Ecto neural progenitor cell (in vitro differentiated cells): ENCODE data around the gene IFRD1.
"Not testable (repeated sequence)": the region's sequence is repeated elsewhere in the genome, so short reads cannot be mapped to it uniquely, and the experiment has no call there.

Source experiments
- DNase-seq: peaks from one replicate; pipeline ENCODE4 v3.0.0-alpha.2; 2018; ENCODE audit warnings: low spot score

Gene IFRD1

DNA sequence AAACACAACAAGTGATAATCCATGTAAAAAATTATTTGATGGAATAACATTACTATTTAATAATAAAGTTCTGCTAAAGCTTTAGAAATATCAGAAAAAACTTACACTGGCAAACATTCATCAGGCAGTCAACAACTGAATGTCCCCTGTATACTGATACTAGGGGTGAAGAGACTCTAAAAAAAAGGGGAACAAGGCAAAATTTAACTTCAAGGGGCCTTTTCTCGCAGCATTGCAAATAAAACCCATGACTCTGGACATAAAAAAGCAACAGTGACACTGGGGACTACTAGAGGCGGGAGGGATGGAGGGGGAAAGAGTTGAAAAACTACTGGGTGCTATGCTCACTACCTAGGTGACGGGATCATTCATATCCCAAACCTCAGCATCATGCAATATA lies 5.8 kb upstream of the IFRD1 start:
- DNase-seq, result no peak

DNA sequence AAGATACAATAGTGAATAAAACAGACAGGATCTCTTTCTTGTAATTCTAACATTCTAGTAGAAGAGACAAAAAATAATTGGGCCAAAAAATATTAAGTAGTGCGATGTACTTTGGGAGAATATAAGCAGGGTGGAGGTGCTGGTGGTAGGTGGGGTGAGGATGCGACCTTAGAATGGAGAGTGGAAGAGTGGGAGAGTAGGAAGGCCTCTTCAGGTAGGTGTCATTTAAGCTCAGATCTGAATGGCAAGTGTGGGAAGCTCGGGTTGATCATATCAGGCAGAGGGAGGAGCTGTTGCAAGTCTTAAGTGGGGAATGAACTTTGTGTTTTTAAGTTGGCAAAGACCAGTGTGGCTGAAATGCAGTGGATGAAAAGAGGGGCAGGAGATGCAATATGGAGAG lies 3.8 kb upstream of the IFRD1 start:
- DNase-seq, result no peak

DNA sequence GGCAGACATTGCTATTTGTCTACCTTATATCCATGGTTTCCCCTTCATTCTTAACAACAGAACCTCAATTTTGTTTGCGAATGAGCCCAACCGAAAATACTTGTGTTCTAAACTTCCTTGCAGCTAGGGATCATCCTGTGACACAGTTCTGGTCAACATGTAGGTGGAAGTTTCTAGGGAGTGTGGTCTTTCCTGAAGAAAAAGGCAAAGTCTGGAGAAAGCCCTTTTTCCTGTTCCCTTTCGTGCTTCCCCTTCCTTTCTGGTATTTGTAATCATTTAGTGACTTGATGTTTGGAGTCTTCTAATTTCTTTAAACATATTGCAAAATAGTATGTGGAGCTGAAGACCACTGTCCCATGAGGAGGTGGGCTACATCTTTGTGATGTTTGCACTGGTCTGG lies 2.9 kb upstream of the IFRD1 start:
- DNase-seq, result no peak

DNA sequence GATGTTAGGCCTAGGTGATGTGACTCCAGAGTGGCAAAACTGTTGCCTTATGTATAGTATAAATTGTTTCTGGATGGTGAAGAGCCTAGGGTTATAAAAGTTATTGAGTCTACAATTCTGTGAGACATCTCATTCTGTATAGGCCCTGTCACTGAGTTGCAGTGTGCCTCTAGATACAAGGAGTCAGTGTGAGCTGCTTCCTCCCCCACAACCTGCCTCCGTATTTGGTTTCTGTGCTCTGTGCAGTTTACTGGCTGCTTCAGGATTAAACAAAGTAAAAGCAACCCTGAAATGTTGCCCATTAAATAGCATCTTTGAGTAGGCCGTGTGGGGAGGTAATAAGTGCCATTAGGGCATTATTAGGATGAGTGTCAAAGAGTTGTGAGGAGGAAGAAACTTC lies 1.9 kb upstream of the IFRD1 start:
- no peak for DNase-seq

DNA sequence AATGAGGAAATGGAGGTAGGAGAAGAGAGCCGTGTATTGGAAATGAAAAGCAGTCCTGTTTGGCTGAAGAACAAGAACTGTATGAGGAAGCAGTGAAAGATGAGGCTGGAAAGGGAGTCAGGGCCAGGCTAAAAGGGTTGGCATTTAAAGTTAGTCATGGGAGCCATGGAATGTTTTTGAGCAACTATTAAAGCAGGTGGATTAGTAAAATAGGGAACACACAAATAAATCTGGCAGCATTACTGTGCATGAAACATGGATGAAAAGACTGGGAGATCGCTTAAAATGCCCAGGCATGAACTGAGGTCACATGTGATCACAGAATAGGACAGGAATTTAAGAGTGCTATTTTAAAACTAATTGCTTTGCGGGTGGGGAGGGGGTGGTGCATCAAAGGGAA lies 1.4 kb upstream of the IFRD1 start:
- DNase-seq, result no peak

DNA sequence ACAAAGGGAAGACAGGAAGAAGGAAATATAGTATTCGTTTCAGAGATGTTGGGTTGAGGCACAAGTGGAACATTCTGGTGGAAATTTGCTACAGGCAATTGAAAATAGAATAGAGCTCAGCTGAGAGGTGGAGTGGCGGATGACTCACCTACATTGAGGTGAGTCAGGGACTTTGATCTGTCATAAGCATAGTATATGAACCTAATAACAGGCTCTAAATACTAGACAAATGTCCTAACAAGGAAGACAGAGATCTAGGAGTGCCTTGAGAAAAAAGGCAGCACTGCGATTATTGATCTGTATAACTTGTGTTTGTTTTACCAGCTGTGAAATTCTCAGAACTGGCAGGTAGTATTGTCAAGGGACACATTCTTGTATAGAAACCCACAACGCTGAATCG lies 907 bp upstream of the IFRD1 start:
- no peak for DNase-seq

DNA sequence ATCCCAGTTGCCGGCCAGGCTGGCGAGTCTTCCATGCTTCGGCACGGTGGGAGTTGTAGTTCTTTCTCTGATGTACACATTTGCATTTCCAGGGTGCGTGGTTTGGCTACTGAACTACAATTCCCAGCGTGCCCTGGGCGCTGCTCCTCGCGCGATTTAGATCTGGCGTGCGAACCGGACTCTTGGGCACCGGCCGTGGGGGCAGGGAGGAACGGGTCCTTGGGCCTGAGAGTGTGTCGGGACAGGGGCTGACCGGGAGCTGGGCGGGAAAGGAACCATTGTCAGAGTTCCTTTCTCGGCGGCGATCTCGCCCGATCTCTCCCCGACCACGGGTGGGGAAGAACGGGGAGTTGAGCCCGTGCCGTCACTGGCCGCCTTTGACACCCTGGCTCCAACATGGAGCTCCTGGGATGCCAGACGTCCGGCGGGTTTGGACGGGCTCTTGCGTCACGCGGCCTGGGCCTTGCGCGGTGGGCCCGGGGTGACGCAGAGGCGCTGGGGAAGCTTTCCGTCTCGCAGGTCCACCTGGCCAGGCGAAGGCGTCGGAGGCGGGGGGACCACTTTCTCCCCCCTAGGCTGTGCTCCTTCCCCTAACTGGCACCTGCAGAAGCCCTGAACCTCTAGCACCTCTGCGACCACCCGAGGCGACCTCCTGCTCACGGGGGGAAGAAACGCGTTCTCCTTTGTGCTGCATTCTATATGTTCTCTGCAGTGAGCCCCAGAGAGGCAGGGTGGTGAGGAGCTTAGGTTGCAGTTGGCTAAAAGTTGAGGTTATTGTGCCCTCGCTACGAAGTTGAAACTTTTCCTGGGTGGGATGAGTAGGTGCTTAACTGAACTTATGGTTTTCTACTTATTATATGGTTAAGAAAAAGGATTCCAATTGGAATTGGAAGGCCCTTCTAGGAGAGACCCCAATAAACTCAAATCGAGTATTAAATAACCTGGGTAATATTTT lies 824 bp downstream of the IFRD1 start:
- peak; percentile 96 for DNase-seq

DNA sequence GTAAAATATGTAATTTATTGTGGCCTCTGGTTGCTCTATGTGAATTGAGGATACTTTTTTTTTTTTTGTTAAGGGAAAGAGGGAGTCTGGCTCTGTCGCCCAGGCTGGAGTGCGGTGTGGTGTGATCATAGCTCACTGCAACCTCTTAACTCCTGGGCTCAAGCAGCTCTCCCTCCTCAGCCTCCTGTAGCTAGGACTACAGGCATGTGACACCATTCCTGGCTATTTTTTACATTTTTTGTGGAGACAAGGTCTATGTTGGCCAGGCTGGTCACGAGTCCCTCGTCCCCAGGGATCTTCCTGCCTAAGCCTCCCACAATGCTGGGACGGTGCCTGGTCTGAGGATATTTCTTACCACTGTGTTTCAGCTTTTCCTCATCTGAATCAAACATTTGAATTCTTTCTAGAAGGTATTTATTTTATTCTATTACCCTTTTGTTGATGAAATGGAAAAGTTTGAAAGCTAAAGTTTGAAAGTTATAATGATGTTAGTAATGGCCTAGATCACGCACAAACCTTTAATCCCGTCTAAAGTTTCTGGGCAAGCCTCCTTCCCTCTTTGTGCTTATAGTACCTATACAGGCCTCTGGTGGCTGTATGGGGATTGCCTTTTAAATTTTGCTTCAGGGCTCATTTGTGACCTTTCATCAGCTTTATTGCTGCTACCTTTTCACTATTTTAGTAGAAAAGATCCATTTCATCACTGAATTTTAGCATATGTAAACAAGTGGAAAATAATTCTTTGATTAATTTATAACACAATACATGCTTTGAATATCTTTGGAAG lies 2.0 kb downstream of the IFRD1 start:
- peak; percentile 47 for DNase-seq

DNA sequence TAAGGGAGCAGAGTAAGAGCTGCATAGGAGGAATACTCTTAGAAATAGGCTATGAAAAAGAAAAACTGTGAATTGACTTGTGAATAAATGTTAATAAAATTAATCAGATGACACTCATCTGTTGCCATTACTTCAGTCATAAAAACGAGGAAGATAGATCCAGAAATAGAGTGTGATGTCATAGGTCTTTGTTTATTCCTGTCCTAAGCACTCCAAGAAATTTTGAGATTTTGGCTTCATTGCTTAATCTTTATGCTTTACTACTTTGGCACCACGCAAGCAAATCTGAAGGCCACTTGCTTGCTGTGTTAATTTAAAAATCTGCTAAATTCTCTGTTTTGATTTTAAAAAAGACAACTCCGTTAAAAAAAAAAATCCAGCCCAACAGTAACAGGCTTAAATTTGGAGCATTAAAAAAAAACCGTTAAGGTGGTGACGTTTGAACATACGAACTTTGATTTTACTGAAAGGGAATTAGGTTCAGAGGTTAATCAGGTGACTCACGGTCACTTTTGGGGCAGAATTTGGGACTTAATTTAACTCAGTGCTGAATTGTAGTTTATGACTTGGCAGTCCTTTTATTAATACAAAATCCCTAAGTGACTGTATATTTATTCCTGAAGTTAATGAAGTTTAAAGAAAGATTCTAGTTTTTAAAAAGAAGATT lies 3.4 kb downstream of the IFRD1 start:
- no peak for DNase-seq

DNA sequence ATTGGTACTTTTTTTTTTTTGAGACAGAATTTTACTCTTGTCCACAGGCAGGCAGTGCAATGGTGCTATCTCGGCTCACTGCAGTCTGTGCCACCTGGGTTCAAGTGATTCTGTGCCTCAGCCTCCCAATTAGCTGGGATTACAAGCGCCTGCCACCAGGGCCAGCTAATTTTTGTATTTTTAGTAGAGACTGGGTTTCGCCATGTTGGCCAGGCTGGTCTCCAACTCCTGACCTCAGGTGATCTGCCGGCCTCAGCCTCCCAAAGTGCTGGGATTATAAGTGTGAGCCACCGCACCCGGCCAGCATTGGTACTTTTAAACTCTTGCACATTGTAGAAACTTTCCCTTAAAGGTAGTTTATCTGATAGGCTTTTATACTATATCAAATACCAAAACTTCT lies 3.9 kb downstream of the IFRD1 start:
- DNase-seq, result not testable (repeated sequence)

DNA sequence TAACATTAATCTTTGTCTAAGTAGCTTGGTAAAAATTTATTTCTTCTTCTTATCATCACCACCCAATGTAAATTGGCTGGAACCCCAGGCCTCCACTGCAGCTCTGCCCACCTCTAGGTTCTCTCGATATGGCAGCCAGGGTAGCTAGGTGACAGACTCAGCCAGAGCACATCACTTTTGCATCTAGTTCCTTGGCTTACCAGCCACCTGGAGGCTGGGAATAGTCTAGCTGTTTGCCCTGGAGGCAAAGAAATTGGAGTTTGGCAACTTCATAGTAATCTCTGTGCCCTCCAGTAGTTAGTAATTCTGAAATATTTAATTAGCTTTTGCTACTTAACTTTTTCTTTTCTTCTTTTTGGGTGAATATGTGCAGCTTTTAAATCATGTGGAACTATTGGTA lies 9.4 kb downstream of the IFRD1 start:
- DNase-seq, result no peak

DNA sequence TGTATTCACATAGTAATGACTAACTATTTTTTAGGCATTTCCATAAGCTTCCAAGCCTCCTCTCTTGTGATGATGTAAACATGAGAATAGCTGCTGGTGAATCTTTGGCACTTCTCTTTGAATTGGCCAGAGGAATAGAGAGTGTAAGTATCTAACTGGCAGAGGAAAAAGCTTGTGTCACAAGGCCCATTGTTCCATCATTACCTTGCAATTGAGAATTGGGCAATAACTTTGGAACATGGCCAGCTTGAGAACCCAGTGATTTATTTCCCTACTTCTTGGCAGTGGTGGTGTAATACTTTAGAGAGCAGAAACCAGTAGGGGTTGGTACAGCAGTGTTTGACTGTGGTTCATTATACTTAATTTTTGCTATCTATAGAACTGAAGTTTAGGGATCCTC lies 12.0 kb downstream of the IFRD1 start:
- DNase-seq, result no peak

DNA sequence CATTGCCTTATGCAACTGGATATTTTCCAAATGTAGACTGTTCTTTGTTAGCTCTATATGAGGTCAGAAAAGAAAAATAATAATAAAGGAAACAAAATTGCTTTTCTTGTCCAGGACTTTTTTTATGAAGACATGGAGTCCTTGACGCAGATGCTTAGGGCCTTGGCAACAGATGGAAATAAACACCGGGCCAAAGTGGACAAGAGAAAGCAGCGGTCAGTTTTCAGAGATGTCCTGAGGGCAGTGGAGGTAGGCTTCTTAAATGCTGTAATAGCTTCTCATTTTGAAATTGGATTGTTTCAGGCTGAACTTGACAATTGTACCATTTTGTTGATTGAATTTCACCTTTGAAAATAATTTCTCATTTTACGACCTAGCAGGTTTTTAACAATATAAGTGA lies 17.6 kb downstream of the IFRD1 start:
- no peak for DNase-seq

DNA sequence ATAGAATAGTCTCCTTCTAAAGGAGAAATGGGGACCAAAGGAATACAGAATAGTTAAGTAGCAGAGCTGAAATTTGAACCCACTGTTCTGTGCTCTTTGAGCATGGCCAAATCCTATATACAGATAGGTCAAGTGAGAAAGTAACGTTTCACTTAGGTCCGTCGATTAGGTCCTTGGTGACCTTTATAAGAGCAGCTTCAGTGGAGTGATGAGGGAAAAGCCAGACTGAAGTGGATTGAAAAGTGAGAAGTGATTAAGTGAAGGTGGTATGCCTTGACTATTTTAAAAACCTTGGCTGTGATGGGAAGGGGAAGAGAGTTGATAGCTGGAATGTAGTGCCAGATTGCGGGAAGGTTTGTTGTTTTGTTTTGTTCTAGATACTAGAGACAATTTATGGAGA lies 19.9 kb downstream of the IFRD1 start:
- no peak for DNase-seq

DNA sequence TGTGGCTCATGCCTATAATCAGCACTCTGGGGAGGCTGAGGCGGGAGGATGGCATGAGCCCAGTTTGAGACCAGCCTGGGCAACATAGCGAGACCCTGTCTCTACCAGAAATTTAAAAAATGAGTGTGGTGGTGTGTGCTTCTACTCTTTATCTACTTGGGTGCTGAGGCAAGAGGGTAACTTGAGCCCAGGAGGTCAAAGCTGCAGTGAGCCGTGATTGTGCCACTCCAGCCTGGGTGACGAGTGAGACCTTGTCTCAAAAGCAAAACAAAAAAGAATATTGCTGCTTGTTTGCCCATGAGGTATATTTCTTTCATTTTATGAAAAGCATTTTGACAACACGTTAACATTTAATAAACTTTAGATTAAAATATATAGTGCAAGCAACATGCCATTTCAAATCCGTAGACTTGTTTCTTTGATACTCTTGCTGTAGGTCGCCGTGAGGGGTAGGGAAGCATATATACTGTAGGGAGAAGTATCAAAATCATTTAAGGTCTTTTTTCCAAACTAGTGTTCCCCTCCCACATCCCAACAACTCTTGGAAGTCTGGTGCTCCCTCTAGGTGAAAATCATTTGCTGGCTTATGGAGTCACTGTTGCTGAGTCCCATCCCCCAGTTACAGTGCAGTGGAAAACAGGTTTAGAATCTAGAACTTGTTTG lies 26.3 kb downstream of the IFRD1 start:
- DNase-seq, result no peak

DNA sequence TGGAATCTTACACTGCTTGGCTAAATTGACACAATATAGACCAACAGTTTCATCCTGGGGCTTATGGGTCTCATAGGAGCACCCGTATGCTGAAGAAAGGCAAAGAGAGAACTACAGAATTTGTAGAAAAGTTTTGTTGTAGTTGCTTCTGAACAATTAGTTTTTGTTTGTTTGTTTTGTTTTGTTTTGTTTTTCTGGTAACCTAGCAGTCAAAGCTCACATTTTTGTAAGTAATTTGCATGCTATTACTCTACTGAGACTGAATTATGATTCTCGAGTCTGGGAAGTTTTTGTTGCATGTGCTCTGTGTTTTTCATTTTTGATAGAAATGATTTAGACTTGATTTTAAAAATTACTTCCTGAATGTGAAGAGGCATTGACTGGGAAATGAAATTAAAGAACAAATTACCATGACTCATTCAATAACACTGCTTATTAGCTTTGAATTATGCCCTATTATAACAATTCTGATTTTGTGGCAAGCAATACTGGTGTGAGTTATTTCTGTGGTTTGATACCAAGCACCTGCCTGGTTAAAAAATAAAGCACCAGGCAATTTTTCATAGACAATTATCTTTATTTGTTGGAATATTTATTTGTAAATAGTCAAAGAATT lies 31.0 kb downstream of the IFRD1 start:
- no peak for DNase-seq

DNA sequence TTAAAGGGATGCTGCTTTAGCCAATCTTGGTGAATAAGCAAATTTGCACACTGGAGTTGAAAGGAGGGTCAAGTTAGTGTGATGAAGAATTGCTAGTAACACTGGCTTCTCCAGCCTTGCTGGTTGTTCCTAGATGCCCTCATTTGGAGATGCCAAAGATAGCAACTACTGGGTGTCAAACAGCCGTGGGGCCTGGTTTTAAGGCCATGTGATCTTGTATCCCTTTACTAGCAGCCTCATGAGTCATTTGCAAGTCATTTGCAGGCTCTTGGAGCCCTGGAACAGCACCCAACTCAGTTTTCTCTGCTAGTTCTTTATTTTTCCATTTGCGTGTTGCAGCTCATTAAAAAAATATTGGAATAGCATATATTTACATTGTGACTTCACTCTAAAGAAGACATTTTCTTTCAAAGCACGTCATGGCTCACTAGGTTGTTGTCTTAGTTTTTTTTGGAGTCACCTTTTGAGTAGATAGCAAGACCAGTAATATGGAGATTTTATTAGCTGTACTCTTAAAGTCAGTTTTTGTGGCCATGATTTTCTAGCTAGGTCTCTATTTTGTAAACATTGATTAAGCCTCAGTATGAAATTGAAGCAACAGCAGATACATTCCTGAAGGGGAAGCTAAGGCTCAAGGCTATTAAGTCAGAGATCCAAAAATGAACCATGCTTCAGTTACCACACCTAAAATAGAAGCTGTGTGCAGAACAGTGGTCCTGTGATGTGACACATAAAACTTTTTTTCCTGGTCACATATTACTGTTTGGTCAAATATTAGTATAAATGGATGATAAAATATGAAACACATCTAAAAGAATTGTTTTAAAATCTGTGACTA lies 31.8 kb downstream of the IFRD1 start:
- no peak for DNase-seq

DNA sequence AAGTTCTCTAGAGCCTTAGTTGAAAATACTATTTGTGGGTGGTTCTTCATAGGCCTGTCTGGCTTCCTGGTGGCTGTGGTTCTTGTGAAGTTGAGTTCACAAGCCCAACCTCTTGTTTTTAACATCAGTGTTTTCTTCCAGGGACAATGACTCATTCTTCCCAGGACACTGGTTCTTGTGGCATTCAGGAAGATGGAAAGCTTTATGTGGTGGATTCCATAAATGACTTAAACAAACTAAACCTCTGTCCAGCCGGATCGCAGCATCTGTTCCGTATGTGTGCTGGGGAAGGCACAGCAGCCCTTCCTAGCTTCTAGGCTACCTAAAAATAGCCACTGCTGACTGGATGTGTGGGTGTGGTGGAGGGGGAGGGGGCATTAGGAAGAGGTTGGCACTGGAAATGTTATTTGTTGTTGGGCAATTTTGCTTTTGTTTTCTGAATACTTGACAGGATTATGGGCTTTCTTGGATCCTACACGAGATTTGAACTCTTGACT lies 34.5 kb downstream of the IFRD1 start:
- DNase-seq, result no peak

DNA sequence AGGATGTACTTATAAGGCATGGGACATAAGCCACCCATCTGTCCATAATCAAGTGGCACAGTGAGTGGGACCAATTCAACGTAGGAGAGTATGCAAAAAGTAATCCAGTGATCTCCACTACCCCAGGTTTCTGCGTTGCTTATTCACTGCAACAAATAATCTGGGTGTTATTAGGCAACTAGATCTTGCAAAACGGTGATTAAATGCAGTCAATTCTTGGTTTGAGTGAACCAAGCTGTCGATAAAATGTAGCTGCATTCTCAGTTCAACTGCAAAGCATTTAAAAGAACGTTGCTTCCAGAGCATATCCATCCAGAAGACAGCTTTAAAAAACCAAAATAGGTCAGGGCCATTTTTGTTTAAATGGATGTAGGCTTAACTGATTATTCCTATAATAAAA lies 35.5 kb downstream of the IFRD1 start:
- DNase-seq, result no peak

DNA sequence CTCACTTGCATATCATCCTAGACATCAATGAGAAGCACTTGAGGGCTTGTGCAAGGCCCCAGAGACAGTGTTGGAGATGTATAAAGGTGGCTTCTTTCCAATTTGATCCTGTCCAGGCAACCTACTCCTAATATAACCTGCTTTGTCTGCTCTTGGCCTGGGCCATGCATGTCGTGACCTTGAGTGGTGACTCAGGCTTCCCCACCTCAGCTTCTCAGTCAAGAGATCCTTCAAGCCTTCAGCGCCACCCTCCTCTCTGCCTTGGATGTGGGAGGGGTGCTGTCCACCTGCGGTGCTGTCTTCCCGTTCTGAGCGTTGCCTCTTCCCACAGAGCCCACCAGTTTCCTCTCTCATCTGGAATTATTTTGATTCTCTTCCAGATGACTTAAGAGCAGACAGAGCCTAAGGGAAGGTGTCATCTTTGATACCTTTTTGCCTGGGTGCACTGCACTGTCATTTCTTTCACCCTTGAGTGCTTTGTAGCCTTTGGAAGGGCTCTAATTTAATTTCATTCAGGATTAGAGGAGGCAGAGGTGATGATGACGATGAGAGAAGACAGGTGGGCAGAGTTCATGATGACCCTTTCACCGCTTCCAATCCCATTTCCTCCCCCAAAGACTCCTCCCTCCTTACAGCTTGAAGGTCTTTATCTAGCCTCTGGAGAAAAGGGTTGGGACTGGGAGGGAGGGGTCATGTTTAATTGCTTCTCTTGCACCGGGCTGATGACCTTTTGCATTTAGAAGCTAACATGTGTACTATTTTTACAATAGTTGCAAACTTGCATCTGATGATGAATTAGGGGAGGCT lies 37.4 kb downstream of the IFRD1 start:
- no peak for DNase-seq
